HG03064 (cell line): ENCODE measurements around the gene CD247.

Experiments
- ATAC-seq: cut with Tn5 transposase; IDR thresholded peaks from one replicate; pipeline ENCODE4 v1.9.1; 2021; ENCODE audit warnings: low read depth; ENCODE audit not compliant: unreplicated experiment

The CD247 gene

DNA sequence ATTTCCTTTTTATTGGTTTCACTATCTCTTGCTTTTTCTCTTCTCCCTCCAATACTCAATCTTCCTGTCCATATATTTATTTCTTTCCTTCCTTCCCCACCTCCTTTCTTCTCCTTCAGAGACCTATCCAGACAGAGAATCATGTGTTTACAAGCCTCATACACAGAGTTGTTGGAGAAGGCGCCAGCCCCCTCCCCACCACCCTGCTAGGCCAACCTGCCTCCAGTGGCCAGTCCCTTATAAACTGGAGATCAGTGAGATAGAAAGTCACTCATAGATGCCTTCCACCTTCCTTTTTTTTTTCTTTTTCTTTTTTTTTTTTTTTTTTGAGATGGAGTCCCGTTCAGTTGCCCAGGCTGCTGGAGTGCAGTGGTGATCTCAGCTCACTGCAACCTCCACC lies 53.3 kb downstream of the CD247 start:
- no peak for ATAC-seq

- no peak for ATAC-seq
Observed at GRCh38 chr1:167463875-167464575, 54.3 kb downstream of the CD247 start.

GRCh38 chr1:167463080-167463479 lies 55.2 kb downstream of the CD247 start:
- no peak for ATAC-seq

- ATAC-seq: no peak
Observed at GRCh38 chr1:167462341-167462740, 56.0 kb downstream of the CD247 start.

DNA sequence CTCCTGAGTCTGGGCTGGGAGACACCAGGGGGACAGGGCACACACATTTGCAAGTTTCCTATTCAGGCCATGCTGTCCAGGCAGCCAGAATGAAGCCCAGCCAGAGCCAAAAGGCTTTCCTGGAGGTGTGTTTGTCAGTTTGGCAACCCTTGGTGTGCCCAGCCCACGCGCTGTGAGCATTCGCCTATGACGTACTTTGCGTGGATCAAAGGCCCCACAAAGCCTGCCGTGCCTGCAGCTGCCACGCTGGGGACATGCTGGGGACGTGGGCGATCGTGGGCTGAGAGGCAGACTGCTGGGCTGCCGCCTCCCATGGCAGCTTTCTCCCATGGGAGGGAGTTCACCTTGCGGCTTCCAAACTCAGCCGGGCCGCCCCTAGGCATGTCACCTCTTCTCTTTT lies 57.5 kb downstream of the CD247 start:
- ATAC-seq: no peak

- ATAC-seq: no peak
Observed at GRCh38 chr1:167457936-167458584, 60.3 kb downstream of the CD247 start.

DNA sequence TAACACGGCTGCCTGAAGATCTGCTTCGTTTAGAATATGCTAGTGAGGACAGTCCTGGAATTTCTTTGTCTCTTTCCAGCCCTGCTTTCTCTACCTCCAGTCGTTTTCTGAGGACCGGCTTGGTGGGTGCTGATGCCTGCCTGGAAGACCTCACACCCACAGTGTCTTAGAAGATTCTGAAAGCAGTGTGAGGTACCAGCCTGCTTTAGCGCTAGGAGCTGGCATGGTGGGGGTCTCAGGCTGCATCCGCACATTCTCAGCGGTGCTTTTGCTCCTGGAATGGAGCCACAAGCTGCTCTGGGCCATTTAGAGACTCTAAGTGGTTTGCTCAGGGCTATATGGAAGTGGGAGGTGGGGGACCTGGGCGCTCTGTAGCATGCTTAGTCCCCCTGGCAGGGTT lies 61.4 kb downstream of the CD247 start:
- ATAC-seq: no peak

DNA sequence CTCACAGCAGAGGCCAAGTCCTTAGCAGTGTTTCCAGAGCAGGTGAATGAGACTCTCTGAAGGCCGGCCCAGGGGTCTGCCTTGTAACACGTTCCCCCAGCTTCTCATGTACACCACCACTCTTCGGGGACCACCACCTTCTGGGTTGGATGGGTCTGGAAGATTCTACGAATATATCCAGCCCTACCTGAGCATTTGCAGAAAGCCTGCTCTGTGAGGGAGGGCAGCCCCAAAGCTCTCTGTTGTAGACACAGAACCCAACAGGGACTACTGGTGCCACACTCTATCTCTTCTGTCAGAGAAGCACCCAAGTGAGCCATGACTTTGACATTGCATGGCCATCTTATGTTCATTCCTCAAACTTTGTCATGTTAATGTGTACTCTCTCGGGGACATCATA lies 61.8 kb downstream of the CD247 start:
- ATAC-seq: no peak

DNA sequence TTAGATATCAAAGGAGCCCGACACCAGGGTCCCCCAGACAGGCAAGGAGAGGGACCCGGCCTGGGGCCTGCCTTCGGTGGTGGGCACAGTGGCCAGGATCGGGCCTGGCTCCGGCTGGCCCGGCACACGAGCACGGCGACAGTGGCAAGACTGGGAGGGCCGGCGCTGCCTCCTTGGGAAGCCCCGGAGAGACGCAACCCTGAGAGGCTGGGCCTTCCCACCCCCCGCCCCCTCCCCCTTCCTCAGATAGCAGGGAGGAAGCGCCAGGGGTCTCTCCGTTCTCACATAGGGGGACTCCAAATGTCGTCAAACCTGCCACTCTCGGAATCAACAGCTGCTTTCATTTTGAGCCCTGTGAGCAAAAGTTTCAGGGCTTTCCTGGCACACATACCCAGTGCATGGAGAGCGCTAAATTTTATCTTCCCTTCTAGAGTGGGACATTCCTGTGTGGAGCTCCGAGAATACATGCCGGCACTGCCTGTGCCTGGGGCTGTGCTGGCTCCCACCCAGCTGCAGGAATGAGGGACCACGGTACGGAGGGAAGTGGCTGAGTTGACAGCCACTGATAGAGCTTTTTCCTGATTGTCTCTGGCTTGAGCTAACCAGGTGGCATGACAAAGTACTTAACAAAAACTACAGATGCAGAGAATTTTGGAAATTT lies 62.4 kb downstream of the CD247 start:
- peak; percentile 31 for ATAC-seq

DNA sequence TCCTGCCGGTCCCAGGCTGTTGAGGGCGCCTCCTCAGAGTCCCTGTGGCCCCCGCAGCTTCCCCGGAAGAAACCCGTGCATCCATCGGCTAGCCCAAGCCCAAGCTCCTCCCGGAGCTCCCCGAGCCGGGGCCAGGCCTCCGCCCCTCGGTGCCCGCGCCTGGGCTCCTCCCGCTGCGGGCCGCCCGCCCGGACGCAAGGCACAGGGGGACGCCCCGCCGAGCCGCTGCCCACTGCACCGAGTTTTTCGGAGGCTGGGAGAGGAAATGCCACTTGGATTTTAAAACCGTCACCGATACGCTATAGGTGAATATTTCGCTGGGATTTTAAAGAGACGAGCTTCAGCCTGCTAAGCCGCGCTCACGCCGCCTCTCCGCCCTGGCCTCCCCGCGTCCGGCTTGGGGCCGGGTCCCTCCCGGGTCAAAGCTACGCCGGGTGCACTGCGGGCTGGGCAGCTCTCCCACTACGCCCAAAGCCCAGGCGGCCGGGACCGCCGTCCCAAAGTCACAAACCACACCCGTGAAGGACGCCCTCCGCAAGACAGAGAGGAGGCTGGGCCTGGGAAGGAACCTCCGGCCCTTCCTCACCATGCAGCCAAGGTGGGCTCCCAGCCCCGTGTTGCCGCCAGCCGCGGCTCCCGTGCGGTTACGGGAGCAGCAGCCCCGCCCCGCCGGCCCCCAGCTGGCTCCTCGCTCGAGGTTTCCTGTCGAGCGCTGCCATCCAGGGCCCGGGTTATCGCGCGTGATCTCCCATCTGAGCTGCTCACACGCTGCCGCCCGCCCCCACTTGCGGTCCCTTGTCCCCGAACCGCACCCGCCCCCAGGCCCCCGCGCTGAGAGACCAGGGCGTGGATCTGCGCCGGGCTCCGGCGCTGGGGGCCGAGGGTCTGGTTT lies 63.2 kb downstream of the CD247 start:
- ATAC-seq: peak; percentile 72

GRCh38 chr1:167454304-167454893 lies 63.9 kb downstream of the CD247 start:
- ATAC-seq: peak; percentile 20

- ATAC-seq: no peak
Observed at GRCh38 chr1:167453123-167453522, 65.2 kb downstream of the CD247 start.

DNA sequence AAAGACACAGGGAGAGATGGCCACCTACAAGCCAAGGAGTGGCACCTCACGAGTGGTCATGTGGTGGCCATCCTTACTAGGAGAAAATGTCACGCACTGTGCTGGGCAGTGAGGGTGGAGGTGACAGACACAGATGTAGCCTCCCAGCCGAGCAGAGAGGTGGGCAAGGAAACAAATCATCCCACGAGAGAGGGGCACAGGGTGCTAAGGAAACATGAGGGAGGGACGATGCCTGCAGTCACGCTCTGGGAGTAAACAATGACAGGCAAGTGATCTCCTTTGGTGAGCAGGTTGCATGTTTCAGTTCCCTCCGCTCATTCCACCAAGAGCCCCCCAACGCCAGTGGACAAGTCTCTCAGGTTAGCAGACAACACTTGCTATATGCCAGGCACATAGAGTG lies 65.8 kb downstream of the CD247 start:
- ATAC-seq: no peak

DNA sequence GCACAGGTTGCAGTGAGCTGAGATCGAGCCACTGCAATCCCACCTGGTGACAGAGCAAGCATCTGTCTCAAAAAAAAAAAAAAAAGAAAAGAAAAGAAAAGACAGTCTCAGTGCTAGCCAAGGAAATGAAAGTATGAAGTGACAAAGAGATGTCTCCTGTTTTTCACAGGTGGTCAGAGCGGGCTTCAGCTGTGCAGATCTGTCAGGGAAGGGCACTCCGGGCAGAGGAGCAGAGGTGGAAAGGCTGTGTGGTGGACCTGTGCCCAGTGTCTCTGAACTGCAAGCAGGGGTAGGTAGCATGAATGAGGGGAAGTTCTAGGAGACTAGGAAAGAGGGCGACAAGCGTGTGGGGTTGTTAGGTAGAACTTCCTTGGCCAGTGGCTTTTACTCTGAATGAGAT lies 67.5 kb downstream of the CD247 start:
- no peak for ATAC-seq

- ATAC-seq: no peak
Observed at GRCh38 chr1:167447521-167448136, 70.7 kb downstream of the CD247 start.

DNA sequence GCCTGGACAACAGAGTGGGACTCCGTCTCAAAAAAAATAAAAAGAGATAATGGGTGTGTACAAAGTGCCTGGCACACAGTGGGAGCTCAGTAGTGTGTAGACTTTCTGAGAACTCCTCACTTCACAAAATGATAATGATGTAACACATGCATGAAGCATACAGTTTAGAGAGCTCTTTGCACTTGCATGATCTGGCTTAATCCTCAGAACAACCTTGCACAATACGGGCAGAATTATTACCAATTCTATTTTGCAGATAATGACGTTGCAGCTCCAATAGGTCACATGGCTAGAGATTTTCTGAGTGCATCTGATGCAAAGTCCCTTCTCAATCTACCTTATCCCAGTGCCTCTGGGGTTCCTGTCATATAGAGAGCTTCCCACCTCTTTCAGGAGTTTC lies 71.4 kb downstream of the CD247 start:
- no peak for ATAC-seq

GRCh38 chr1:167443757-167444156 lies 74.6 kb downstream of the CD247 start:
- ATAC-seq: no peak

- no peak for ATAC-seq
Observed at GRCh38 chr1:167442854-167443565, 75.3 kb downstream of the CD247 start.

GRCh38 chr1:167442142-167442848 lies 76.0 kb downstream of the CD247 start:
- ATAC-seq: peak; percentile 66
